ENCODE data around the gene TECRL. TPM values are rescaled to one million over a fixed set of nuclear protein-coding genes. Genes with fewer than 3 reads are reported as not detected.

Gene TECRL
- total RNA-seq, 1 experiment from 2014 or later, result not detected

- BruUV-seq (replicated peaks), result no TSS peak
- Histone ChIP-seq H3K9me3 (ENCODE audit: control insufficient read depth, insufficient read depth, low read depth, low read length) (no peaks in the 10 kb centered on the region), H3K4me3 (ENCODE audit: low read depth in 2 of 2, low read length in 2 of 2) (no peak overlapping the region), H3K36me3 (ENCODE audit: control insufficient read depth, insufficient read depth, low read length) (no peaks in the 10 kb centered on the region), H3K4me1 (ENCODE audit: control insufficient read depth, insufficient read depth, low read length) (no peaks in the 10 kb centered on the region), H3K27me3 (ENCODE audit: control insufficient read depth, insufficient read depth, low read length) (no peaks in the 10 kb centered on the region), H3K27ac (ENCODE audit: low read length) (no peak overlapping the region)
- no peak for DNase-seq (ENCODE audit: low read depth, low spot score)
- CTCF ChIA-PET, result no interaction called here
- intact Hi-C loops (cut with micrococcal nuclease; ENCODE audit: unreplicated experiment), result no loop called here
- ATAC-seq, result no peak
- POLR2A ChIA-PET, result no interaction called here
- TF ChIP-seq TCF7L2 (IDR thresholded peaks at IDR 0.05; ENCODE audit: low read depth, low read length), result no peak
- no peak for TF ChIP-seq CTCF (IDR thresholded peaks at IDR 0.05)
- no peak for TF ChIP-seq REST (IDR thresholded peaks at IDR 0.05; ENCODE audit: insufficient read depth in 1 of 2, low read depth in 2 of 2, low read length in 1 of 2)
- no peak for TF ChIP-seq SIN3A (IDR thresholded peaks at IDR 0.05; ENCODE audit: borderline replicate concordance, insufficient read depth, low read depth, low read length)
- TF ChIP-seq POLR2AphosphoS5 (IDR thresholded peaks at IDR 0.05; ENCODE audit: low read depth, low read length), result no peak
- in situ Hi-C loops (cut with HindIII; ENCODE audit: low pct_unique_long_range_greater_than_20kb, low sequenced_read_pairs), result no loop called here
These were observed 157.5 kb downstream of the TECRL start for GRCh38 chr4:64251781-64252180.

GRCh38 chr4:64250488-64250887, 158.8 kb downstream of the TECRL start:
- ATAC-seq (no peak), DNase-seq (ENCODE audit: low read depth, low spot score) (no peak)
- H3K27me3 ChIP-seq (ENCODE audit: control insufficient read depth, insufficient read depth, low read length), result no peaks in the 10 kb centered on the region
- BruUV-seq (replicated peaks), result no TSS peak
- in situ Hi-C loops (cut with HindIII; ENCODE audit: low pct_unique_long_range_greater_than_20kb, low sequenced_read_pairs), result no loop called here
- intact Hi-C loops (cut with micrococcal nuclease; ENCODE audit: unreplicated experiment), result no loop called here
- CTCF ChIA-PET, result no interaction called here
- H3K36me3 ChIP-seq (ENCODE audit: control insufficient read depth, insufficient read depth, low read length), result no peaks in the 10 kb centered on the region
- no peaks in the 10 kb centered on the region for H3K4me1 ChIP-seq (ENCODE audit: control insufficient read depth, insufficient read depth, low read length)
- H3K27ac ChIP-seq (ENCODE audit: low read length), result no peak overlapping the region
- H3K9me3 ChIP-seq (ENCODE audit: control insufficient read depth, insufficient read depth, low read depth, low read length), result no peaks in the 10 kb centered on the region
- TF ChIP-seq SIN3A (IDR thresholded peaks at IDR 0.05; ENCODE audit: borderline replicate concordance, insufficient read depth, low read depth, low read length), result no peak
- TF ChIP-seq TCF7L2 (IDR thresholded peaks at IDR 0.05; ENCODE audit: low read depth, low read length), result no peak
- no peak for TF ChIP-seq CTCF (IDR thresholded peaks at IDR 0.05)
- TF ChIP-seq POLR2AphosphoS5 (IDR thresholded peaks at IDR 0.05; ENCODE audit: low read depth, low read length), result no peak
- no peak for TF ChIP-seq REST (IDR thresholded peaks at IDR 0.05; ENCODE audit: insufficient read depth in 1 of 2, low read depth in 2 of 2, low read length in 1 of 2)
- no peak overlapping the region for H3K4me3 ChIP-seq (ENCODE audit: low read depth in 2 of 2, low read length in 2 of 2)
- POLR2A ChIA-PET, result no interaction called here

All from Panc1 (cell line).